ENCODE results near the gene SPIRE1.

SPIRE1 gene

DNA sequence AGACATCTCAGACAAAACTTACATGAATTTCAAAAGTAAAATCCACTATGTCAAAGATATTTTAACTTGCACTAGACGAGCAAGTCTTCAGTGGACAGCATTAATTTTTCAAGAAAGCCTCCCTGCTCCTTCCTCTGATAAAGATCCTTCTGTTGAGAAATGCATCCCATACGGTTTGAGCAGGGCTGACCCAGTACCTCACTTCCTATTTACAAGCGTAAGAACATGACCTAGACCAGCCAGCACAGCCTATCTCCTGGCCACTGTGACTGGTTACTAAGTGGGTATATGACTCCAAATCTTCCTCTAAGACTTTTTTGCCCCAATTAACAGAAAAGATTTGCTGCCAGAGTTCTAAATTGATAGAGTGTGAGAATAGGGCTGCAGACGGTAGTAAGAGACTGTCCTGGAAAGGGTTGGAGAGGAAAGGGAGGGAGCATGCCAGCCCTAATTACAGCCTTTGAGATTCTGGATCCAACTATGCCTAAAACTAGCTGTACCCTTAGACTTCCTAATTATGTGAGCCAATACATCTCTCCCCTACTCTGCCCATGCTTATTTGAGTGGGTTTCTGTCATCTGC lies 141.8 kb downstream of the SPIRE1 start:
- no peaks in the 10 kb centered on the region for H3F3A ChIP-seq (ENCODE audit: insufficient read depth, low read length)
- no peaks in the 10 kb centered on the region for H3K79me2 ChIP-seq (ENCODE audit: insufficient read depth, low read length)
- H3K9me2 ChIP-seq (ENCODE audit: low read depth, low read length) = no peaks in the 10 kb centered on the region
- H4K20me1 ChIP-seq (ENCODE audit: insufficient read depth, low read length) = no peaks in the 10 kb centered on the region
- TF ChIP-seq EZH2 (IDR thresholded peaks at IDR 0.05; ENCODE audit: borderline replicate concordance, low read length) = no peak
- TF ChIP-seq, protein P1, sequence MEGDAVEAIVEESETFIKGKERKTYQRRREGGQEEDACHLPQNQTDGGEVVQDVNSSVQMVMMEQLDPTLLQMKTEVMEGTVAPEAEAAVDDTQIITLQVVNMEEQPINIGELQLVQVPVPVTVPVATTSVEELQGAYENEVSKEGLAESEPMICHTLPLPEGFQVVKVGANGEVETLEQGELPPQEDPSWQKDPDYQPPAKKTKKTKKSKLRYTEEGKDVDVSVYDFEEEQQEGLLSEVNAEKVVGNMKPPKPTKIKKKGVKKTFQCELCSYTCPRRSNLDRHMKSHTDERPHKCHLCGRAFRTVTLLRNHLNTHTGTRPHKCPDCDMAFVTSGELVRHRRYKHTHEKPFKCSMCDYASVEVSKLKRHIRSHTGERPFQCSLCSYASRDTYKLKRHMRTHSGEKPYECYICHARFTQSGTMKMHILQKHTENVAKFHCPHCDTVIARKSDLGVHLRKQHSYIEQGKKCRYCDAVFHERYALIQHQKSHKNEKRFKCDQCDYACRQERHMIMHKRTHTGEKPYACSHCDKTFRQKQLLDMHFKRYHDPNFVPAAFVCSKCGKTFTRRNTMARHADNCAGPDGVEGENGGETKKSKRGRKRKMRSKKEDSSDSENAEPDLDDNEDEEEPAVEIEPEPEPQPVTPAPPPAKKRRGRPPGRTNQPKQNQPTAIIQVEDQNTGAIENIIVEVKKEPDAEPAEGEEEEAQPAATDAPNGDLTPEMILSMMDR (IDR thresholded peaks at IDR 0.05; ENCODE audit: low read length) = no peak
- H3K9me3 ChIP-seq (ENCODE audit: low read length) = no peaks in the 10 kb centered on the region
- no peak overlapping the region for H3K4me3 ChIP-seq (ENCODE audit: low read depth, low read length, poor library complexity, severe bottlenecking)
- no peak overlapping the region for H2AFZ ChIP-seq (ENCODE audit: low read length)
- H3K9ac ChIP-seq (ENCODE audit: low read length) = no peak overlapping the region
- H3K4me1 ChIP-seq (ENCODE audit: insufficient read depth, low read length, severe bottlenecking) = no peaks in the 10 kb centered on the region
- H3K36me3 ChIP-seq (ENCODE audit: insufficient read depth, low read length) = no peaks in the 10 kb centered on the region
- H3K27ac ChIP-seq (ENCODE audit: low read depth, low read length, poor library complexity, severe bottlenecking) = no peak overlapping the region
- no peaks in the 10 kb centered on the region for H3K27me3 ChIP-seq (ENCODE audit: insufficient read depth, low read length)
- no peak overlapping the region for H3K4me2 ChIP-seq (ENCODE audit: low read length)

DNA sequence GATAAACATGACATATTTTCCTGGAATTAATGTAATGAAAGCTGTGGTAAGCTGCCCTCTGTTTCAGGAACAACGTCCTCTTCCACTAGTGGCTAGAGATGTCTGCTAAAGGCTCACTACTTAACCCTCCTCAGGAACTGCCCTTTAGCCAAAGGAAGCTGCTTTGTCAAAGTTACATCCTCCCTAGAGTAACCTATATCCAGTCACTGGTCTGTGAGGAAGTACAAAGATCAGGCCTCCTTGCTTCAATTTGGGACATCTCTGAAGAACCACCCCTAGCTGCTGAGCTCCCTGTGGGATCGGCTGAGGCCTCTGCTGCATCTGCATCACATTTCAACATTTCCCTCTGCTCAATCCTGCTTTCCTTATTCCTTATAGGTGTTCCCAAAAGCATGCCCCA lies 142.4 kb downstream of the SPIRE1 start:
- Histone ChIP-seq H3K4me1 (ENCODE audit: insufficient read depth, low read length, severe bottlenecking) (no peaks in the 10 kb centered on the region), H3F3A (ENCODE audit: insufficient read depth, low read length) (no peaks in the 10 kb centered on the region), H3K4me3 (ENCODE audit: low read depth, low read length, poor library complexity, severe bottlenecking) (no peak overlapping the region), H2AFZ (ENCODE audit: low read length) (no peak overlapping the region), H3K27ac (ENCODE audit: low read depth, low read length, poor library complexity, severe bottlenecking) (no peak overlapping the region), H3K9me2 (ENCODE audit: low read depth, low read length) (no peaks in the 10 kb centered on the region), H4K20me1 (ENCODE audit: insufficient read depth, low read length) (no peaks in the 10 kb centered on the region), H3K27me3 (ENCODE audit: insufficient read depth, low read length) (no peaks in the 10 kb centered on the region), H3K4me2 (ENCODE audit: low read length) (no peak overlapping the region), H3K36me3 (ENCODE audit: insufficient read depth, low read length) (no peaks in the 10 kb centered on the region), H3K9me3 (ENCODE audit: low read length) (no peaks in the 10 kb centered on the region), H3K79me2 (ENCODE audit: insufficient read depth, low read length) (no peaks in the 10 kb centered on the region), H3K9ac (ENCODE audit: low read length) (no peak overlapping the region)
- TF ChIP-seq EZH2 (IDR thresholded peaks at IDR 0.05; ENCODE audit: borderline replicate concordance, low read length) = no peak
- TF ChIP-seq, protein P1 (IDR thresholded peaks at IDR 0.05; ENCODE audit: low read length) = no peak

DNA sequence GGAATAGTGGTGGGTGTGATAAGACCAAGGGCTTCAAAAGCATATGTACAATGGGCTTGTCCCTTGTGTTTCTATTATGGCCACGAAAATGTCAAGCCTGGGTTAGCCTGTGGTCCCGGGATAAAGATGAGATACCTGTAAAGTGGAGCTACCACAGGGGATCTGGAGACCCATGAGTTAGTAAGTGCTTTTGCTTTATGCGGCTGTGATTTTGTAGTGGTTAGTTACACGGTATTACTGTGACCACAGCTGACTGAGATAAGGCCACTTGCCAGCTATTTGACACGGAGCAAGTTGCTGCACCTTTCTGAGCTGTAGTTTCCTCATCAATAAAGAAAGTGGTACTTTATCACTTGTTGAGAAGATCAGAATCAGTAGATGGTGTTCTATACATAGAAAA lies 150.9 kb downstream of the SPIRE1 start:
- H3K9ac ChIP-seq (ENCODE audit: low read length) = no peak overlapping the region

More for the DNA sequence above, 150.9 kb downstream of the SPIRE1 start:
- H3K36me3 ChIP-seq (ENCODE audit: insufficient read depth, low read length) = no peaks in the 10 kb centered on the region
- no peaks in the 10 kb centered on the region for H3F3A ChIP-seq (ENCODE audit: insufficient read depth, low read length)
- no peaks in the 10 kb centered on the region for H3K9me2 ChIP-seq (ENCODE audit: low read depth, low read length)
- H3K4me2 ChIP-seq (ENCODE audit: low read length) = no peak overlapping the region
- H3K27me3 ChIP-seq (ENCODE audit: insufficient read depth, low read length) = no peaks in the 10 kb centered on the region
- no peaks in the 10 kb centered on the region for H3K79me2 ChIP-seq (ENCODE audit: insufficient read depth, low read length)
- H3K9me3 ChIP-seq (ENCODE audit: low read length) = no peaks in the 10 kb centered on the region
- no peaks in the 10 kb centered on the region for H4K20me1 ChIP-seq (ENCODE audit: insufficient read depth, low read length)
- H3K4me3 ChIP-seq (ENCODE audit: low read depth, low read length, poor library complexity, severe bottlenecking) = no peak overlapping the region
- H2AFZ ChIP-seq (ENCODE audit: low read length) = no peak overlapping the region
- no peaks in the 10 kb centered on the region for H3K4me1 ChIP-seq (ENCODE audit: insufficient read depth, low read length, severe bottlenecking)
- TF ChIP-seq EZH2 (IDR thresholded peaks at IDR 0.05; ENCODE audit: borderline replicate concordance, low read length) = no peak
- TF ChIP-seq, protein P1 (IDR thresholded peaks at IDR 0.05; ENCODE audit: low read length) = no peak
- H3K27ac ChIP-seq (ENCODE audit: low read depth, low read length, poor library complexity, severe bottlenecking) = no peak overlapping the region
